Peyer's patch (tissue), 4 donors: ENCODE results near the gene HSPG2.
"Not testable (repeated sequence)": the region's sequence is repeated elsewhere in the genome, so short reads cannot be mapped to it uniquely, and the experiment has no call there.

Experiments used
- POLR2A ChIP-seq, 2 donors: fragments of 450-650 bp; IDR thresholded peaks; one replicate each; pipeline ENCODE4 v1.5.1; 2017; ENCODE audit warnings: antibody characterized with exemption in 2 of 2, mild to moderate bottlenecking in 2 of 2, moderate library complexity in 2 of 2
- TF ChIP-seq, protein P1 (sequence below), 6 experiments: fragments of 450-650 bp in 4 of 6; fragments of 200-600 bp in 2 of 6; sonication (generic) in 1 of 6; IDR thresholded peaks; one replicate each; pipeline ENCODE4 v1.5.1; 2017 to 2019; ENCODE audit warnings: antibody characterized with exemption in 6 of 6, mild to moderate bottlenecking in 3 of 6, moderate library complexity in 1 of 6

- TF ChIP-seq, protein P1, sequence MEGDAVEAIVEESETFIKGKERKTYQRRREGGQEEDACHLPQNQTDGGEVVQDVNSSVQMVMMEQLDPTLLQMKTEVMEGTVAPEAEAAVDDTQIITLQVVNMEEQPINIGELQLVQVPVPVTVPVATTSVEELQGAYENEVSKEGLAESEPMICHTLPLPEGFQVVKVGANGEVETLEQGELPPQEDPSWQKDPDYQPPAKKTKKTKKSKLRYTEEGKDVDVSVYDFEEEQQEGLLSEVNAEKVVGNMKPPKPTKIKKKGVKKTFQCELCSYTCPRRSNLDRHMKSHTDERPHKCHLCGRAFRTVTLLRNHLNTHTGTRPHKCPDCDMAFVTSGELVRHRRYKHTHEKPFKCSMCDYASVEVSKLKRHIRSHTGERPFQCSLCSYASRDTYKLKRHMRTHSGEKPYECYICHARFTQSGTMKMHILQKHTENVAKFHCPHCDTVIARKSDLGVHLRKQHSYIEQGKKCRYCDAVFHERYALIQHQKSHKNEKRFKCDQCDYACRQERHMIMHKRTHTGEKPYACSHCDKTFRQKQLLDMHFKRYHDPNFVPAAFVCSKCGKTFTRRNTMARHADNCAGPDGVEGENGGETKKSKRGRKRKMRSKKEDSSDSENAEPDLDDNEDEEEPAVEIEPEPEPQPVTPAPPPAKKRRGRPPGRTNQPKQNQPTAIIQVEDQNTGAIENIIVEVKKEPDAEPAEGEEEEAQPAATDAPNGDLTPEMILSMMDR (IDR thresholded peaks at IDR 0.05): not testable (repeated sequence)
- not testable (repeated sequence) for TF ChIP-seq POLR2A (IDR thresholded peaks at IDR 0.05)
Measured at GRCh38 chr1:21969066-21969465, 32.0 kb upstream of the HSPG2 start.
